Gastrocnemius medialis (tissue), 4 donors: ENCODE data around the gene NUDT4.

ENCODE experiments used
- POLR2A ChIP-seq, 2 donors: fragments of 450-650 bp; IDR thresholded peaks; one replicate each; pipeline ENCODE4 v1.6.1; 2017; ENCODE audit warnings: antibody characterized with exemption in 2 of 2, mild to moderate bottlenecking in 2 of 2, moderate library complexity in 2 of 2
- TF ChIP-seq, protein P1 (sequence below), 5 experiments: fragments of 450-650 bp in 3 of 5; fragments of 200-600 bp in 2 of 5; sonication (generic) in 2 of 5; IDR thresholded peaks in 4 of 5; conservative IDR thresholded peaks in 1 of 5; 1 replicate in 4 of 5; 2 replicates in 1 of 5; pipeline ENCODE4 v1.5.1; 2016 to 2019; ENCODE audit warnings: antibody characterized with exemption in 5 of 5, mild to moderate bottlenecking in 3 of 5, moderate library complexity in 3 of 5

DNA sequence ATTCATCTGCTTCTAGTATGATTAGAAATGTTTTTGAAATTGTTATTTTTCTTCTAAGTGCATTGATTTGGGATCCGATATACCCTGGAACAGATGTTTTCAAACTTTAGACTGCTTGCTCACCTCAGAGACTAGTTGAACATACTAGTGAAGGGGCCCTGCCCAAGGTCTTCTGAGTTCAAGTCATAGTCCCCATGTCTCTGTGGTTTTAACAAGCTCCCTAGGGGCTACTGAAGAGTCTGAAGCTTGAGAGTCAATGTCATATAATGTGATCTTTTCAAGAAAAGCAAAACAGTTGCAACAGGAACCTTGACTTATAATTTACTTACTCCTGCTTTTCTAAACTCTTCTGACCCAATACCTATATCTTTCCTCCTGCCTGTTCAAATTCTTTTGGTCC lies 71.6 kb downstream of the NUDT4 start:
- TF ChIP-seq, protein P1, sequence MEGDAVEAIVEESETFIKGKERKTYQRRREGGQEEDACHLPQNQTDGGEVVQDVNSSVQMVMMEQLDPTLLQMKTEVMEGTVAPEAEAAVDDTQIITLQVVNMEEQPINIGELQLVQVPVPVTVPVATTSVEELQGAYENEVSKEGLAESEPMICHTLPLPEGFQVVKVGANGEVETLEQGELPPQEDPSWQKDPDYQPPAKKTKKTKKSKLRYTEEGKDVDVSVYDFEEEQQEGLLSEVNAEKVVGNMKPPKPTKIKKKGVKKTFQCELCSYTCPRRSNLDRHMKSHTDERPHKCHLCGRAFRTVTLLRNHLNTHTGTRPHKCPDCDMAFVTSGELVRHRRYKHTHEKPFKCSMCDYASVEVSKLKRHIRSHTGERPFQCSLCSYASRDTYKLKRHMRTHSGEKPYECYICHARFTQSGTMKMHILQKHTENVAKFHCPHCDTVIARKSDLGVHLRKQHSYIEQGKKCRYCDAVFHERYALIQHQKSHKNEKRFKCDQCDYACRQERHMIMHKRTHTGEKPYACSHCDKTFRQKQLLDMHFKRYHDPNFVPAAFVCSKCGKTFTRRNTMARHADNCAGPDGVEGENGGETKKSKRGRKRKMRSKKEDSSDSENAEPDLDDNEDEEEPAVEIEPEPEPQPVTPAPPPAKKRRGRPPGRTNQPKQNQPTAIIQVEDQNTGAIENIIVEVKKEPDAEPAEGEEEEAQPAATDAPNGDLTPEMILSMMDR (IDR thresholded peaks at IDR 0.05 in 4 of 5, conservative IDR thresholded peaks at IDR 0.05 in 1 of 5) = no peak
- TF ChIP-seq POLR2A (IDR thresholded peaks at IDR 0.05) = no peak
